Measurements from ENCODE around the gene SPAG17.

The SPAG17 gene

DNA sequence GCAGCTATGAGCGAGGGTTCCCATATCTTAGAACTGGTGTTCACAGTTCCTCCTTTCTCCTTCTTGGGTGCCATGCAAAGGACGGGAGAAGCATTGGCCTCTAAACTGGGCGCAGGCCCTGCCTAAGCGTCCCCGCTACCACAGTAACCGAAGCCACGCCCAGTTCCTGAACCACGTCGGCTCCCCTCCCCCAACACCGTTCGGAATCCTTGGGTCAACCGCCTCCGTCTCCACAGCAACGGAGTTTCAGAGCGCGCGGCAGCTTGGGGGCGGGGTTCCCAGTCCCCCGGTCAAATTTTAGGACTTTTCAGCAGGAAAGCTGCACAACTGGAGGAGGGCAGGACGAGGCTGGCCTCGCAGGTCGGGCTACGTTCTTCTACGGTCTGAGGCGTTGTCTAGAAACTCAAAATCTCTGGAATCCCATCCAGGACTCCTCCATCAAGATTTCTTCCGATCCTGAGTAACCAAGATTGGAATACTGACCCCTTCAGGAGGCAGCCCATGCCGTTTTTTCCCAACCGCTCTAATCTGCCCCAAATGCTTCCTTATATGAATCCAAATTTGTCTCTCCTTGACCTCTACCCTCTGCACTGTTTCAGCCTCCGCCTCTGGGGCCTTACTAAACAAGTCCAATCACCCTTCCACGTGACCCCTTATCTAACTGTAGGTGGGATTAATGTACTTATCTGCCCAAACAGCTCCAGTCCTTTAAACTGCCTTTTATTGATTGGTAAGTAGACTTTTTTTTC is at the start of gene SPAG17:
SPAG17 (minus strand) TSS at position 145 of the 749 bp plus-strand sequence; CDS start at position 74, 71 bp downstream.
- no peak for DNase-seq (ENCODE audit: low read depth in 2 of 2)

DNA sequence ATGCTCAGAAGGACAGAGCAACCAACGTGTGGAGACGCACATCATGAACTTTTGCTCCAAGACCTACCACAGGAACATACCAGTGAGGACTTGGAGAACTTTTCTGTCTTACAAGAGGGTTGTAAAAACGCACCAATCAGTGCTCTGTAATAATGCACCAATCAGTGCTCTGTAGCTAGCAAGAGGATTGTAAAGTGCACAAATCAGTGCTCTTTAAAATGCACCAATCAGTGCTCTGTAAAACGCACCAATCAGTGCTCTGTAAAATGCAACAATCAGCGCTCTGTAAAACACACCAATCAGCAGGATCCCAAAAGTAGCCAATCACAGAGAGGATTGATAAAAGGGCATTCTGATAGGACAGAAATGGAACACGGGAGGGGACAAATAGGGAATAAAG is 40.4 kb upstream of the SPAG17 start:
- no peak for DNase-seq (ENCODE audit: low read depth in 2 of 2)

- no peak for DNase-seq (ENCODE audit: low read depth in 2 of 2)
Observed at GRCh38 chr1:118223426-118223825, 38.4 kb upstream of the SPAG17 start.

GRCh38 chr1:118219438-118219837 is 34.4 kb upstream of the SPAG17 start:
- no peak for DNase-seq (ENCODE audit: low read depth in 2 of 2)

- DNase-seq (ENCODE audit: low read depth in 2 of 2), result no peak
Observed at GRCh38 chr1:118217141-118217838, 32.3 kb upstream of the SPAG17 start.

- DNase-seq (ENCODE audit: low read depth in 2 of 2), result no peak
Observed at GRCh38 chr1:118214866-118215265, 29.8 kb upstream of the SPAG17 start.

- no peak for DNase-seq (ENCODE audit: low read depth in 2 of 2)
Observed at GRCh38 chr1:118210723-118211110, 25.7 kb upstream of the SPAG17 start.

GRCh38 chr1:118210051-118210722 is 25.2 kb upstream of the SPAG17 start:
- no peak for DNase-seq (ENCODE audit: low read depth in 2 of 2)

GRCh38 chr1:118209648-118210047 is 24.6 kb upstream of the SPAG17 start:
- DNase-seq (ENCODE audit: low read depth in 2 of 2), result no peak

GRCh38 chr1:118206966-118207365 is 21.9 kb upstream of the SPAG17 start:
- no peak for DNase-seq (ENCODE audit: low read depth in 2 of 2)

- DNase-seq (ENCODE audit: low read depth in 2 of 2), result no peak
Observed at GRCh38 chr1:118204648-118205047, 19.6 kb upstream of the SPAG17 start.

GRCh38 chr1:118204105-118204504 is 19.1 kb upstream of the SPAG17 start:
- DNase-seq (ENCODE audit: low read depth in 2 of 2), result no peak

DNA sequence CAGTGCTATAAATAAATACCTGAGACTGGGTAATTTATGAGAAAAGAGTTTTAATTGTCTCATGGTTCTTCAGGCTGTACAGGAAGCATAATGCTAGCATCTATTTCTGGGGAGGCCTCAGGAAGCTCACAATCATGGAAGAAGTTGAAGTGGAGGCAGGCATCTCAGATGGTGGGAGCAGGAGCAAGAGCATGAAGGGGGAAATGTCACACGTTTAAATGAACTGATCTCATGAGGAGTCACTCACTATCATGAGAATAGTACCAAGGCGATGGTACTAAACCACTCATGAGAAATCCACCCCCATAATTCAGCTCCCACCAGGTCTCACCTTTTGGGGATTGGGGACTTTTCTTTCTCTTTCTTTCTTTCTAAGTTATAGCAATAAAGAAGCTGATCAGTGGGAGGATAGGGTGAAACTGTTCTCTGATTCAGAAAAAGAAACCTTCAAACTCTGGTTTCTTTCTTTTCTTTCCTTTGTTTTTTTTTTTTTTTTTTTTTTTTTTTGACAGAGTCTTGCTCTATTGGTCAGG is 17.1 kb upstream of the SPAG17 start:
- DNase-seq (ENCODE audit: low read depth in 2 of 2), result no peak

- DNase-seq (ENCODE audit: low read depth in 2 of 2), result no peak
Observed at GRCh38 chr1:118201524-118201923, 16.5 kb upstream of the SPAG17 start.

DNA sequence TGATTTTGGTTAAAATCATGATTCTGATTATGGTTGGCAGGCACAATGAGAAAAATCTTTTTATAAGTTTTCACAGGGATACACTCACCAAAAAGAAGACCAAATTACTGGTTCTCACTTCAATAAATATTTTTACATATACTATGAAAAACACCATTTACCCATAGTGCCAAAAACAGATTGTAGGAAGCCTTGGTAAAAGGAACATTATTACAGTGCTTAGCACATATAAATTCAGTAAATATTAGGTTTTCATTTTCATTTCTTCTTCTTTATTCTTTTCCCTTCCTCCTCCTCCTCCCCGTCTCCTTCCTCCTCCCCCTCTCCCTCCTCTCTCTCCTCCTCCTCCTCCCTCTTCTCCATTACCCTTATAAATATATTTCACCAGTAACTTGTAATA is 15.8 kb upstream of the SPAG17 start:
- no peak for DNase-seq (ENCODE audit: low read depth in 2 of 2)

DNA sequence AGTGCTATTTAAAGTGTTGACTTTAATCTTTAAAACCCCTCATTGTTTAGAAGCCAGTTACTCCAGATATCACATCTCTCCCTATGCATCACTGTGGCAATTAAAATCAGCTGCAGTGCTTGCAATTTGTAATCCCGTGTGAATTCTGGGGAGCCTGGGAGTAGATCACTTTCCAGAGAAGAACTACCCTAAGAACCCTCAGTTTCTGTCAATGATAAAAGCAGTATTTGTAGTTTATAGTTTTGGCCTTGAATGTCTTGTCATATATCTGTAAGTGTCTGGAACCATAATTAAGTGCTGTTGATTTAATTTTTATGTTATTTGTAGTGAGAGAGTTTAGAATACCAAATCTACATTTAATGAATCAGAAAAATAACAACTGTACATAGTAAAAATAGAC is 5.5 kb upstream of the SPAG17 start:
- DNase-seq (ENCODE audit: low read depth in 2 of 2), result no peak

DNA sequence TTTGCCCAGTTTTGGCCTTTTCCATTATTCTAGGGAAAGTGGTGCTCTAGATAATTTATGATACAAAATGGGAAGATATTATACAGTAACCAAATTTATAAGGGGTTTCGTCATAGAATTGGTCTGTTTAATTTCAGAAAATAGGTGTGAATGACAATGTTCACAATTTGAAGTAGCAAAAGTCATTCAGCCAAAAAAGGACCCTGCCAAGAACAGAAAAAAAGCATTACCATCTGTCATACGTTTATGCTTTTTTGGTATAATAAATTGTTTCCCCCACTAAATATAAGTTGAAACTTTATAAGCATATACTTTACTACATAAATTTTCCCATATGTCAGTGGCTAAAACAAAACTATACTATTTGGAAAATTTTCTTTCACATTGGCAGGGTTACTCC is 4.5 kb upstream of the SPAG17 start:
- DNase-seq (ENCODE audit: low read depth in 2 of 2), result no peak

GRCh38 chr1:118188411-118188810 is 3.4 kb upstream of the SPAG17 start:
- DNase-seq (ENCODE audit: low read depth in 2 of 2), result no peak

GRCh38 chr1:118186026-118186425 is 998 bp upstream of the SPAG17 start:
- no peak for DNase-seq (ENCODE audit: low read depth in 2 of 2)

GRCh38 chr1:118184739-118185083 is 317 bp downstream of the SPAG17 start:
- DNase-seq (ENCODE audit: low read depth in 2 of 2), result no peak

GRCh38 chr1:118183586-118183985 is 1.4 kb downstream of the SPAG17 start:
- DNase-seq (ENCODE audit: low read depth in 2 of 2), result no peak

- DNase-seq (ENCODE audit: low read depth in 2 of 2), result no peak
Observed at GRCh38 chr1:118177998-118178397, 7.0 kb downstream of the SPAG17 start.

DNA sequence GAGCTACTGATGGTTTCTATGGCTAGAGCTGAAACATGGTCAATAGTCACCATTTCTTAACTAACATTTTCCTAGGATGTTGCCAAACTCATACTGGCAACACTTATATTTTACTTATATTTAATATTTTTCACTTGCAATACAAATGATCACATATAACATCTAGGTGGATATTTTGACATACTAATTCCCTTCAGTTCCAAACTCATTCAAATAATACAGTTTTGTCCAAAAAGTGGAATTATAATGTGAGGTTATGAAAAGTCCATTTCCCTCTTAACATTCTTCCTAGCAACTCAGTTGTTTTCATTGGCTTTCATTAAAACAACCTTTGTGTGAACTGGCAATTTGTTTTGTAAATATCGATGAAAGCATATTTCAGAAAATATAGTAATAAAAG is 16.0 kb downstream of the SPAG17 start:
- no peak for DNase-seq (ENCODE audit: low read depth in 2 of 2)
